Gastrocnemius medialis (tissue), 4 donors: ENCODE data around the gene GPS2. TPM values are rescaled to one million over a fixed set of nuclear protein-coding genes. Genes with fewer than 3 reads are reported as not detected.

Source experiments
- ATAC-seq, 2 donors: fragments of 150-250 bp; one replicate each; pipeline ENCODE4 v1.9.1; 2016
- DNase-seq, 2 donors: peaks; one replicate each; pipeline ENCODE4 v3.0.0-alpha.2; 2019
- H3K27ac ChIP-seq, 4 donors: fragments of 200-600 bp; sonication (generic); 1 replicate in 1 of 4; 2 replicates in 3 of 4; pipeline ENCODE4 v1.5.1; 2016 to 2018; ENCODE audit warnings: mild to moderate bottlenecking in 2 of 4, moderate library complexity in 1 of 4
- H3K27me3 ChIP-seq, 3 donors: fragments of 200-600 bp; sonication (generic) in 2 of 3; 1 replicate in 1 of 3; 2 replicates in 2 of 3; pipeline versions ENCODE4 v1.5.1 to v1.6.0; 2016 to 2019; ENCODE audit warnings: mild to moderate bottlenecking in 1 of 3, moderate library complexity in 1 of 3
- H3K36me3 ChIP-seq, 2 donors: fragments of 200-600 bp; sonication (generic) in 1 of 2; one replicate each; pipeline ENCODE4 v1.5.1; 2017 to 2018
- H3K4me1 ChIP-seq, 2 donors: fragments of 200-600 bp; sonication (generic) in 1 of 2; one replicate each; pipeline ENCODE4 v1.5.1; 2016 to 2017; ENCODE audit warnings: mild to moderate bottlenecking in 2 of 2
- H3K4me3 ChIP-seq, 4 donors: fragments of 200-600 bp; sonication (generic) in 3 of 4; 1 replicate in 1 of 4; 2 replicates in 3 of 4; pipeline ENCODE4 v1.5.1; 2016 to 2019; ENCODE audit warnings: mild to moderate bottlenecking in 2 of 4
- H3K9me3 ChIP-seq, 3 donors: fragments of 200-600 bp; sonication (generic) in 2 of 3; 1 replicate in 1 of 3; 2 replicates in 2 of 3; pipeline ENCODE4 v1.5.1; 2016 to 2019
- CTCF ChIP-seq, 5 experiments: fragments of 450-650 bp in 3 of 5; fragments of 200-600 bp in 2 of 5; sonication (generic) in 2 of 5; IDR thresholded peaks in 4 of 5; conservative IDR thresholded peaks in 1 of 5; 1 replicate in 4 of 5; 2 replicates in 1 of 5; pipeline ENCODE4 v1.5.1; 2016 to 2019; ENCODE audit warnings: antibody characterized with exemption in 5 of 5, mild to moderate bottlenecking in 3 of 5, moderate library complexity in 3 of 5
- POLR2A ChIP-seq, 2 donors: fragments of 450-650 bp; IDR thresholded peaks; one replicate each; pipeline ENCODE4 v1.6.1; 2017; ENCODE audit warnings: antibody characterized with exemption in 2 of 2, mild to moderate bottlenecking in 2 of 2, moderate library complexity in 2 of 2
- in situ Hi-C, 4 donors: fragments of 200-750 bp; cut with MboI; loops; one replicate each; pipeline versions ENCODE4 v1.15.0 to v1.8.0; 2017; ENCODE audit warnings: low sequenced_read_pairs in 4 of 4
- intact Hi-C: fragments of 100-400 bp; cut with DNase I; formaldehyde crosslinking; loops from one replicate; pipeline ENCODE4 v1.15.1; 2023; ENCODE audit warnings: low total_unique reads
- total RNA-seq, 4 donors: library from RNA; depleted of rRNA; stranded (reverse); fragments of >200 nt; gene quantifications; one replicate each; pipeline versions ENCODE4 v1.1.0 to v1.2.3, GENCODE V29; 2016

The GPS2 gene
- total RNA-seq, 4 donors from 2014 or later = 135 to 240 (median 169) TPM

- Histone ChIP-seq H3K4me1 (peaks cover 27 to 33% of the 10 kb centered on the region in 2 donors), H3K9me3 (no peaks in the 10 kb centered on the region), H3K36me3 (peaks cover 0 to 69% of the 10 kb centered on the region in 2 donors), H3K4me3 (no peak overlapping the region), H3K27ac (no peak overlapping the region), H3K27me3 (no peaks in the 10 kb centered on the region)
- TF ChIP-seq POLR2A (IDR thresholded peaks at IDR 0.05) (no peak), CTCF (IDR thresholded peaks at IDR 0.05 in 4 of 5, conservative IDR thresholded peaks at IDR 0.05 in 1 of 5) (no peak)
- intact Hi-C loops = no loop called here
- no peak for DNase-seq
- ATAC-seq = no peak
- in situ Hi-C loops = no loop called here
These were observed 2.1 kb upstream of the GPS2 start for GRCh38 chr17:7317161-7317803.

- Histone ChIP-seq H3K9me3 (no peaks in the 10 kb centered on the region), H3K27me3 (no peaks in the 10 kb centered on the region), H3K4me3 (peak overlapping the region; percentile 86 to 98 (median 92)), H3K4me1 (peaks cover 39 to 40% of the 10 kb centered on the region in 2 donors), H3K36me3 (peaks cover 0 to 67% of the 10 kb centered on the region in 2 donors), H3K27ac (peak overlapping the region; percentile 92 to 97 (median 93))
- TF ChIP-seq POLR2A (IDR thresholded peaks at IDR 0.05) (no peak), CTCF (IDR thresholded peaks at IDR 0.05 in 4 of 5, conservative IDR thresholded peaks at IDR 0.05 in 1 of 5) (no peak)
- ATAC-seq = peak in 1 of 2 donors; percentile 7
- intact Hi-C loops (no loop called here), in situ Hi-C loops (no loop called here)
- DNase-seq = peak in 1 of 2 donors; percentile 51
These were observed 543 bp upstream of the GPS2 start for GRCh38 chr17:7315570-7316235.

GRCh38 chr17:7313890-7314718 is 1.1 kb downstream of the GPS2 start:
- Histone ChIP-seq H3K27me3 (no peaks in the 10 kb centered on the region), H3K27ac (peak overlapping the region; percentile 92 to 97 (median 93)), H3K9me3 (no peaks in the 10 kb centered on the region), H3K4me3 (peak overlapping the region; percentile 86 to 98 (median 92)), H3K36me3 (peaks cover 4 to 70% of the 10 kb centered on the region in 2 donors), H3K4me1 (peaks cover 55 to 56% of the 10 kb centered on the region in 2 donors)
- DNase-seq = no peak
- intact Hi-C loops = no loop called here
- no peak for TF ChIP-seq CTCF (IDR thresholded peaks at IDR 0.05 in 4 of 5, conservative IDR thresholded peaks at IDR 0.05 in 1 of 5)
- no peak for TF ChIP-seq POLR2A (IDR thresholded peaks at IDR 0.05)
- in situ Hi-C loops = no loop called here
- no peak for ATAC-seq

GRCh38 chr17:7313088-7313889 is 1.9 kb downstream of the GPS2 start:
- H3K36me3 ChIP-seq = peaks cover 4 to 62% of the 10 kb centered on the region in 2 donors
- no peaks in the 10 kb centered on the region for H3K27me3 ChIP-seq
- no peak for ATAC-seq
- H3K9me3 ChIP-seq = no peaks in the 10 kb centered on the region
- in situ Hi-C loops = no loop called here
- H3K4me3 ChIP-seq = no peak overlapping the region
- H3K27ac ChIP-seq = peak overlapping the region in 3 of 4 donors; percentile 93 to 97 (median 93)
- no peak for DNase-seq
- H3K4me1 ChIP-seq = peaks cover 55 to 57% of the 10 kb centered on the region in 2 donors
- TF ChIP-seq POLR2A (IDR thresholded peaks at IDR 0.05) (no peak), CTCF (IDR thresholded peaks at IDR 0.05 in 4 of 5, conservative IDR thresholded peaks at IDR 0.05 in 1 of 5) (no peak)
- intact Hi-C loops = no loop called here
